PC-3 (cell line): ENCODE results near the gene SLC25A29. TPM values are rescaled to one million over a fixed set of nuclear protein-coding genes. Genes with fewer than 3 reads are reported as not detected.

Experiments used
- ATAC-seq: fragments of 200-7000 bp; cut with Tn5 transposase; 2 replicates; pipeline ENCODE4 v1.9.1; 2020; ENCODE audit warnings: mild to moderate bottlenecking, moderate library complexity
- BruUV-seq: library from RNA; stranded (reverse); fragments of 400-500 nt; replicated peaks from 2 replicates; lab custom pipeline; 2021; lab: Mats Ljungman, UMichigan
- CTCF ChIA-PET: fragments of 300-600 bp; sonication (Branson Sonifier 250); formaldehyde crosslinking; loops from one replicate; lab custom pipeline; 2022; ENCODE audit warnings: antibody characterized with exemption; lab: Charles Lee
- POLR2A ChIA-PET: fragments of 300-600 bp; sonication (Branson Sonifier 250); formaldehyde crosslinking; loops from one replicate; lab custom pipeline; 2022; ENCODE audit warnings: antibody characterized with exemption; ENCODE audit not compliant: unreplicated experiment; lab: Charles Lee
- DNase-seq: peaks from one replicate; pipeline ENCODE4 v3.0.0-alpha.2; 2015
- H2AFZ ChIP-seq: fragments of 300-600 bp; sonication (generic); 2 replicates; pipeline ENCODE4 v1.6.0; 2016; ENCODE audit warnings: antibody characterized with exemption, low read length
- H3F3A ChIP-seq: fragments of 300-600 bp; sonication (generic); one replicate; pipeline ENCODE4 v1.6.0; 2017; ENCODE audit warnings: antibody characterized with exemption, low read length, control low read depth, mild to moderate bottlenecking; ENCODE audit not compliant: unreplicated experiment
- H3K27ac ChIP-seq: fragments of 300-600 bp; sonication (generic); 2 replicates; pipeline ENCODE4 v1.5.1; 2016; ENCODE audit warnings: mild to moderate bottlenecking, low read length
- H3K27me3 ChIP-seq: fragments of 300-600 bp; sonication (generic); 2 replicates; pipeline ENCODE4 v1.6.1; 2016; ENCODE audit warnings: low read length, mixed read lengths
- H3K36me3 ChIP-seq: fragments of 300-600 bp; sonication (generic); 2 replicates; pipeline ENCODE4 v1.6.1; 2016; ENCODE audit warnings: low read depth, mixed run types, low read length, mixed read lengths
- H3K4me1 ChIP-seq: fragments of 300-600 bp; sonication (generic); 2 replicates; pipeline ENCODE4 v1.5.1; 2016; ENCODE audit warnings: low read length; ENCODE audit not compliant: insufficient read depth
- H3K4me2 ChIP-seq: fragments of 300-600 bp; sonication (generic); 2 replicates; pipeline ENCODE4 v1.6.0; 2016; ENCODE audit warnings: low read length
- H3K4me3 ChIP-seq: fragments of 300-600 bp; sonication (generic); 2 replicates; pipeline ENCODE4 v1.5.1; 2016; ENCODE audit warnings: mild to moderate bottlenecking, low read length, mixed read lengths
- H3K79me2 ChIP-seq: fragments of 300-600 bp; sonication (generic); 2 replicates; pipeline ENCODE4 v1.6.1; 2017; ENCODE audit warnings: low read length, mixed read lengths
- H3K9ac ChIP-seq: fragments of 300-600 bp; sonication (generic); 2 replicates; pipeline ENCODE4 v1.6.0; 2016; ENCODE audit warnings: mild to moderate bottlenecking, low read length
- H3K9me2 ChIP-seq: fragments of 300-600 bp; sonication (generic); replicated peaks from 2 replicates; pipeline ENCODE4 v1.6.1; 2016; ENCODE audit warnings: mixed run types, low read length, mixed read lengths
- H3K9me3 ChIP-seq: fragments of 300-600 bp; sonication (generic); 2 replicates; pipeline ENCODE4 v1.6.1; 2016; ENCODE audit warnings: low read length, mixed read lengths
- H4K20me1 ChIP-seq: fragments of 300-600 bp; sonication (generic); 2 replicates; pipeline ENCODE4 v1.6.1; 2016; ENCODE audit warnings: low read length, mixed read lengths
- CTCF ChIP-seq: fragments of 300-600 bp; sonication (generic); conservative IDR thresholded peaks from 2 replicates; pipeline ENCODE4 v1.5.1; 2017; ENCODE audit warnings: antibody characterized with exemption, low read depth, mild to moderate bottlenecking, low read length
- EZH2 ChIP-seq: fragments of 300-600 bp; sonication (generic); IDR thresholded peaks from one replicate; pipeline ENCODE4 v1.6.1; 2017; ENCODE audit warnings: antibody characterized with exemption, mild to moderate bottlenecking, low read length; ENCODE audit not compliant: unreplicated experiment
- EZH2phosphoT487 ChIP-seq: fragments of 300-600 bp; sonication (generic); IDR thresholded peaks from 2 replicates; pipeline ENCODE4 v1.6.1; 2018; ENCODE audit warnings: mild to moderate bottlenecking, antibody characterized with exemption, low read length, borderline replicate concordance
- intact Hi-C: fragments of 100-400 bp; cut with micrococcal nuclease; formaldehyde crosslinking; loops from 2 replicates; pipeline ENCODE4 v1.9.0; 2023
- total RNA-seq: library from RNA; depleted of rRNA; stranded (reverse); fragments of >200 nt; gene quantifications from 2 replicates; pipeline ENCODE4 v1.2.3, GENCODE V29; 2014

SLC25A29 gene
- total RNA-seq, 1 experiment from 2014 or later, result 53.9 TPM

- intact Hi-C loops, result no loop called here
- Histone ChIP-seq H3K27me3 (no peaks in the 10 kb centered on the region), H3K9me3 (no peaks in the 10 kb centered on the region), H3K36me3 (peaks cover 27% of the 10 kb centered on the region), H3F3A (no peaks in the 10 kb centered on the region), H3K4me1 (no peaks in the 10 kb centered on the region), H3K79me2 (no peaks in the 10 kb centered on the region), H3K27ac (no peak overlapping the region), H3K9me2 (no peaks in the 10 kb centered on the region), H3K9ac (no peak overlapping the region), H4K20me1 (no peaks in the 10 kb centered on the region), H3K4me3 (no peak overlapping the region), H2AFZ (no peak overlapping the region), H3K4me2 (no peak overlapping the region)
- no peak for ATAC-seq
- DNase-seq, result no peak
- POLR2A ChIA-PET, result no interaction called here
- CTCF ChIA-PET, result no interaction called here
- BruUV-seq, result no TSS peak
- TF ChIP-seq CTCF (no peak), EZH2phosphoT487 (no peak), EZH2 (no peak)
Observed at GRCh38 chr14:100350276-100350926, 44.2 kb upstream of the SLC25A29 start.

- H3K27me3 ChIP-seq, result no peaks in the 10 kb centered on the region
- intact Hi-C loops, result no loop called here
- TF ChIP-seq CTCF, result no peak
- TF ChIP-seq EZH2phosphoT487, result no peak
- no peak for TF ChIP-seq EZH2
- no peak overlapping the region for H2AFZ ChIP-seq
- no peak for DNase-seq
- no peaks in the 10 kb centered on the region for H3K9me3 ChIP-seq
- no TSS peak for BruUV-seq
- H3K36me3 ChIP-seq, result peaks cover 21% of the 10 kb centered on the region
- POLR2A ChIA-PET, result no interaction called here
- no peak overlapping the region for H3K4me3 ChIP-seq
- no peaks in the 10 kb centered on the region for H3F3A ChIP-seq
- H3K9me2 ChIP-seq, result no peaks in the 10 kb centered on the region
- CTCF ChIA-PET, result interaction anchor here (0.6 kb wide), 1 partner anchor 156 kb away, joined by 3 read pairs; no protein-coding TSS in a partner anchor
- H3K27ac ChIP-seq, result no peak overlapping the region
- no peaks in the 10 kb centered on the region for H4K20me1 ChIP-seq
- no peak overlapping the region for H3K4me2 ChIP-seq
- no peaks in the 10 kb centered on the region for H3K79me2 ChIP-seq
- ATAC-seq, result no peak
- H3K9ac ChIP-seq, result no peak overlapping the region
- H3K4me1 ChIP-seq, result no peaks in the 10 kb centered on the region
Observed at GRCh38 chr14:100348784-100349685, 42.8 kb upstream of the SLC25A29 start.
